T-helper 22 cell (primary cell): Measurements from ENCODE around the gene PLCH1.

Experiments used
- DNase-seq: peaks from one replicate; pipeline ENCODE4 v3.0.0-alpha.2; 2020; ENCODE audit warnings: low read depth

Gene PLCH1, protein sequence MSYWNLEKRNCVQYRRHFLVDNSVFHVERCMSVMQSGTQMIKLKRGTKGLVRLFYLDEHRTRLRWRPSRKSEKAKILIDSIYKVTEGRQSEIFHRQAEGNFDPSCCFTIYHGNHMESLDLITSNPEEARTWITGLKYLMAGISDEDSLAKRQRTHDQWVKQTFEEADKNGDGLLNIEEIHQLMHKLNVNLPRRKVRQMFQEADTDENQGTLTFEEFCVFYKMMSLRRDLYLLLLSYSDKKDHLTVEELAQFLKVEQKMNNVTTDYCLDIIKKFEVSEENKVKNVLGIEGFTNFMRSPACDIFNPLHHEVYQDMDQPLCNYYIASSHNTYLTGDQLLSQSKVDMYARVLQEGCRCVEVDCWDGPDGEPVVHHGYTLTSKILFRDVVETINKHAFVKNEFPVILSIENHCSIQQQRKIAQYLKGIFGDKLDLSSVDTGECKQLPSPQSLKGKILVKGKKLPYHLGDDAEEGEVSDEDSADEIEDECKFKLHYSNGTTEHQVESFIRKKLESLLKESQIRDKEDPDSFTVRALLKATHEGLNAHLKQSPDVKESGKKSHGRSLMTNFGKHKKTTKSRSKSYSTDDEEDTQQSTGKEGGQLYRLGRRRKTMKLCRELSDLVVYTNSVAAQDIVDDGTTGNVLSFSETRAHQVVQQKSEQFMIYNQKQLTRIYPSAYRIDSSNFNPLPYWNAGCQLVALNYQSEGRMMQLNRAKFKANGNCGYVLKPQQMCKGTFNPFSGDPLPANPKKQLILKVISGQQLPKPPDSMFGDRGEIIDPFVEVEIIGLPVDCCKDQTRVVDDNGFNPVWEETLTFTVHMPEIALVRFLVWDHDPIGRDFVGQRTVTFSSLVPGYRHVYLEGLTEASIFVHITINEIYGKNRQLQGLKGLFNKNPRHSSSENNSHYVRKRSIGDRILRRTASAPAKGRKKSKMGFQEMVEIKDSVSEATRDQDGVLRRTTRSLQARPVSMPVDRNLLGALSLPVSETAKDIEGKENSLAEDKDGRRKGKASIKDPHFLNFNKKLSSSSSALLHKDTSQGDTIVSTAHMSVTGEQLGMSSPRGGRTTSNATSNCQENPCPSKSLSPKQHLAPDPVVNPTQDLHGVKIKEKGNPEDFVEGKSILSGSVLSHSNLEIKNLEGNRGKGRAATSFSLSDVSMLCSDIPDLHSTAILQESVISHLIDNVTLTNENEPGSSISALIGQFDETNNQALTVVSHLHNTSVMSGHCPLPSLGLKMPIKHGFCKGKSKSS (N-terminal part only)

DNA sequence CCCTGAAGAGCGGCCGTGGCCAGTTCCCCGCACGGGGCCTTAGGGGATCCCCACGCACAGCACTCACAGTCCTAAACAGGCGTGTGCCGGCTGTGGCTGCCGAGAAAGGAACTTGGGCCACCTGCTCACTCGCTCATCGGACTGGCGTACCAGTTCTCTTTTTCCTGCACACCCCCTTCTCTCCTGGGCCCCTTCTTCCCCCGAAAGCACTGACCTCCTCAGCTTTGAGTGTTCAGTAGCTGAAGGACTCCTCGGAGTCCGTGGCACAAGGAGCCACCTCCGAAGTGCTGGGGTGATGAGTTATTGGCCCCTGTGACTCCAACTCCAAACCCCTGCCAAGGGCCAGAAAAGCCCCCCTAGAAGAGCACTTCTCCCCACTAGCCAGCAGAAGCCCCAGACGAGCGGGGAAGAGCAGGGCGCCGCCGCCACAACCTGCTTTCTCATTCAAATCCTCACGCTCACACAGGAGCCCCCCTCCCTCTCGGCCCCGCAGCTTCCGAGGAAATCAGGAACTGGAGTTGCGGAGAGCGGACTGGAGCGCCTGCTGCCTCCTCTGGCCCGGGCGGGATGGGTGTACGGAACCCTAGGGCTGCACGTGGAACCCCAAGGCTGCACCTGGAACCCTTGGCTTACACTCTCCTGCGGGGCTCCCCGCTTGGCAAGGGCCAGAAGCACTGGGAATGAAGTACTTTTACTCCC, at the start of gene PLCH1:
TSS of gene PLCH1 (minus strand) at position 446 of the 699 bp plus-strand sequence. CDS start 40,847 bp downstream, outside the sequence.
- DNase-seq: peak; percentile 3

- no peak for DNase-seq
These were observed 47.7 kb upstream of the PLCH1 start for GRCh38 chr3:155792532-155792931.

DNA sequence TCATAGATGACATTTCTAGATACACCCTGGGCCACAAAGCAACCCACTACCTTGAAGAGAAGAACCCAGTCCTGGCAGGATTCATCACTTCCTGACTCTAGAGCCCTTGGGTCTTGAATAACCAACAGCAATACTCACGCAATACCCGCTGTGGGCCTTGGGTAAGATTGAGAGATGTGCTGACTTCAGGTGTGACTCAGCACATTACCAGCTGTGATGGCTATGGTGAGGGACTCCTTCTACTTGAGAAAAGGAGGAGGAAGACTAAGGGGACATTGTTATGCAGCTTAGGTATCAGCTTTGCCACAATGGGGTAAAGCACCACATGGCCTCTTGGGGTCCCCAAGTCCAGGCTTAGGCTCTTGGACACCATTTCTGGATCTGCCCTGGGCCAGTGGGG, 46.3 kb upstream of the PLCH1 start:
- no peak for DNase-seq

DNA sequence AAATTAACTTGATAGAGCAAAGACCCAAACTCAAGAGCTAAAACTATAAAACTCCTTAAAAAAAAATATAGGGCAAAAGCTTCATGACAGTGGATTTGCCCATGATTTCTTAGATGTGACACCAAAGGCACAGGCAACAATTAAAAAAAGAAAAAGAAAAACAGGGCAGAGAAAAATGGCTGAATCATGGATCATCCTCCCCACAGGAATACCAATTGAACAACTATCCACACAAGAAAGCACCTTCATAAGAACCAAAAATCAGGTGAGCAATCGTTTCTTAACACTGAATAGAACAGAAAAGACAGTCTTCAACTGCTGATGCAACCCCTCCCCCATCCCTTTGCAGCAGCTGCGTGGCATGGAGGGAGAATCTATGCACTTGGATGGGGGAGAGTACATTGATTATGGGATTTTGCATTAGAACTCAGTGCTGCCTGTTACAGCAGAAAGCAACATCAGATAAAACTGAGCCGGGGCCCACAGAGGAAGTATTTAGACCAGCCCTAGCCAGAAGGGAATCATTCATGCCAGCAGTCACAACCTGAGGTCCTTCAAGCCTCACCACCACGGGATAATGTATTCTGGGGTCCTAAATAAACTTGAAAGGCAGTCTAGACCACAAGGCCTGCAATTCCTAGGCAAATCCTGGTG, 45.5 kb upstream of the PLCH1 start:
- no peak for DNase-seq

- DNase-seq: no peak
These were observed 40.9 kb upstream of the PLCH1 start for GRCh38 chr3:155785662-155786295.

DNA sequence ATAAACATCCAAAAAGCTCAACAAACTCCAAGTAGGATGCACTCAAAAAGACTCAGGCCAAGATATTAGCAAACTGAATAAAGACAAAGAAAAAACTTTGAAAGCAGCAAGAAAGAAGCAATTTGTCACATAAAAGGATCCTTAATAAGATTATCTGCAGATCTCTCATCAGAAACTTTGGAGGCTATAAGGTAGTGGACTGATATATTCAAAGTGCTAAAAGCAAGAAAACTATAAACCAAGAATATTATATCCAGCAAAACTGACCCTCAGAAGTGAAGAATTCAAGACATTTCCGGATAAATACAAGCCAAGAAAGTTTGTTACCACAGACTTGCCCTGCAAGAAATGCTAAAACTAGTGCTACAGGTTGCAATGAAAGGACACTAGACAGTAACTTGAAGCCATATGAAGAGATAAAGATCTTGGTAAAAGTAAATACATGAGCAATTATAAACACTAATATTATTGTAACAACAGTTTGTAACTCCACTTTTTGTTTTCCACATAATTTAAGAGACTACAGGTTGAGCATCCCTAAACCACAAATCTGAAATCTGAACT, 37.6 kb upstream of the PLCH1 start:
- no peak for DNase-seq

DNA sequence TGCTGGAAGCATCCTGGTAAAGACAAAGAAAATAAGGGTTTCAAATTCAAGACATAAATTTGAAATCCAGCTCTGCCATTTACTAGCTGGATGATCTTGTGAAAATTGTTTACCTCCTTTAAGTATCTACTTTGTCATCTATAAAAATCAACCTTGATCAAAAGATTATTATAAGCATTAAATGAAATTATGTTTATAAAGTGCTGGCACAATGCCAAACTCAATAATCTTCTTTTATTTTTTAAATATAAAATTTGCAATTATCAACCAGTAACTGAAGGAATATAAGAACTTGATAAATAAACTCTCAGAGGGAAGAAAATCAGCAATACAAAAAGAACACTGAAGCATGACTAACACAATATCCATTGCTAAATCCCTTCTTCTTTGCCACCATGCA, 35.4 kb upstream of the PLCH1 start:
- DNase-seq: no peak

GRCh38 chr3:155778462-155778861, 33.6 kb upstream of the PLCH1 start:
- DNase-seq: no peak

GRCh38 chr3:155772801-155773200, 27.9 kb upstream of the PLCH1 start:
- DNase-seq: no peak

DNA sequence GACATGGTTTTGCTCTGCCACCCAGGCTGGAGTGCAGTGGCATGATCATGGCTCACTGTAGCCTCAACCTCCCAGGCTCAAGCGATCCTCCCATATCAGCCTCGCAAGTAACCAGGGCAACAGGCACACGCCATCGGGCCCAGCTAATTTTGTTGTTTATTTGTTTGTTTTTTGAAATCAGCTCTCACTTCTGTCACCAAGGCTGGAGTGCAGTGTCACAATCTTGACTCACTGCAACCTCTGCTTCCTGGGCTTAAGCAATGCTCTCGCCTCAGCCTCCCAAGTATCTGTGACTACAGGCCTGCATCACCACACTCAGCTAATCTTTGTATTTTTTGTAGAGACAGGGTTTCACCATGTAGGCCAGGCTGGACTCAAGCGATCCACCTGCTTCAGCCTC, 26.3 kb upstream of the PLCH1 start:
- DNase-seq: no peak

GRCh38 chr3:155766206-155766605, 21.3 kb upstream of the PLCH1 start:
- DNase-seq: no peak

DNA sequence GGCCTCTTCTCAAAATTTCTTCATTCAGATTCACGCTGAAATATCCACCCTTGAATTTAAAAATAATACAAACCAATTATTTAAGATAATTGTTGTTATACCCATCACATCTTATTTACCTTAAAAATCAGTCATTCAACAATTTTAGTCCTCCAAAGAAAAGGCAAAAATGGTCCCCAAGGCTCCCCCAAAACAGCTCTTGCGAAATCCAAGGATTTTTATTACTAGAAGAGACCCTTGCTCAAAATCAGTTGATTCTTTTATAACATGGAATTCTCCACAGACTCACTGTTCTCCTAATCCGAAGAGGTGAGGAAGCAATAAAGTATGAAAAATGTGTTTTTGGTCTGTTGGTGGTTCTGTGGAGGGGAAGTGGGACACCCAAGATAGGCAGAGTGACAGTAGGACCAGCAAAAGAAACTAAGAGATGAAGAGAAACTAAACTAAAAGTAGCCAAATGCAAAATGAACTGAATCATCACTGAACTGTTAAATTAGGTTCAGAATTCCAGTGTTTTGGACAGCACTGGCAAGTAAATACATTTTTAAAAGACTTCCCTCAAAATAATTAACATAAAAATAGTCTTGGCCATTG, 19.1 kb upstream of the PLCH1 start:
- DNase-seq: no peak

DNA sequence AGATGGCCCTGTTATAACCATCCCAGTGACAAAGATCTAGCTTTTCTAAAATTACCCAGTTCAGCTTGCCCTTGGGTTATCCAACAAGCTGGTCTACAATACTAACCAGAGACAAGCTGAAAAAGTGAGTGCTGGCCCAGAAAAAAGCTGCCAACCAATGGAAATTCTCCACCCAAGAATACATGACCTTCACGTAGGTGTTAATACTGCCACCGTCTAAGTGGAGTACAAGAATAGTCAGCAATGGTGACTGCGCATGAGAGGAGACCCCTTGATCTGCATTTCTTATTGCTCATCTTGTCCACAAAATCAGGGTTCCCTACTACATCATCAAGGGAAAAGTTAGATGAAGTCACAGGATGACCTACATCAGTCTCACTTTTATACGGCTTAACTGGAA, 15.8 kb upstream of the PLCH1 start:
- DNase-seq: no peak

- DNase-seq: no peak
These were observed 12.7 kb upstream of the PLCH1 start for GRCh38 chr3:155757577-155757976.

DNA sequence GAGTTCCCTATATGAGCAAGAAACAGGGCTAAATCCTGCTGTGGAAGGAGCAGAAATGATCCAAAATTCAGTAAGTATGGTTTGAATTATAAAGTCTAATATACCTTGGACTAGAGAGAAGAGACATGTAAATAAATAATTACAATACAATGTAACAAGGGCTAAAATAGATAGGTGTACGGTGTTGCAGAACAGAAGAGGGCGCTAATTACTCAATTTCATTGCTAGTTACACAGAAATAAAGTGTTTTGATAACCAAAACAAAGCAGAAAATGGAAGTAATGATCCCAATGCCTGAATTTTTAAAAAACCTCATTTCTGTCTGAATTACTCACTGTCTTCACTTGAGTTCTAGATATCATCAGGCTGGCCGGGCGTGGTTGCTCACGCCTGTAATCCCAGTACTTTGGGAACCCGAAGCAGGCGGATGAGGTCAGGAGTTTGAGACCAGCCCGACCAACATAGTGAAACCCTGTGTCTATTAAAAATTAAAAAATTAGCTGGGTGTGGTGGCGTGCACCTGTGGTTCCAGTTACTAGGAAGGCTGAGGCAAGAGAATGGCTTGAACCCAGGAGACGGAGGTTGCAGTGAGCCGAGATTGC, 8.3 kb upstream of the PLCH1 start:
- DNase-seq: no peak

DNA sequence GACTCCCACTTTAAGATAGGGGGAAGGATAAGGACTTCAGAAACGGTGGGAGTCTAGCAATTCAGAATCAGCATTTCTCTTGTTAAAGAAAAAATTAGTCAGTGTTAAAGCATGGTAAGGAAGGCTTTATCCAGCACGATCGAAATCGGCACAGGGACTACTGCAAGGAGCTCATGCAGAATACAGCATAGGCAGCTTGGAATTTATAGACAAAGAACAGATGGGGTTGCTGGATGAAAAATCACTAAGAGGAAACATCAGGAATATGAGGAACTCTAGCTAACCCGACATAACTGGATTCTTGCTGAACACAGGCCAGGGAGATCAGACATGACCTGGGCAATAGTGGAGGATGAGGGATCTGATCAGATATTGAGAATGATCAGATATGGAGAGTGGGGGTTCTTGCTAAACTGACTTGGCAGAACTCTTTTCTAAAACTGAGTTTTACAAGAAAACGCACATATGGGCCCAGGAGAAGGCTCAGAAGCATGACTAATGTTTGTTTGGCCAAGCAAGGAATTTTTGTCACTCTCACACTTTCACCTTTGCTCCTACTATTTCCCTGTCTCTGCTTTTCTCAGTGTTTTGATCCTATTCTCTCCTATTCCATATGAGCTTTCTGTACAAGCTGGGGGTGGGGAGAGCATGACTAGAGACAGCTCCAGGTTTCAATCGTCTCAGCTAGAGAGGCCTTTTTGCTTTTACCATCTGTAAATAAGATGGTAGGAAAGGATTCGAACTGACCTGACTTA, 3.9 kb upstream of the PLCH1 start:
- DNase-seq: no peak

DNA sequence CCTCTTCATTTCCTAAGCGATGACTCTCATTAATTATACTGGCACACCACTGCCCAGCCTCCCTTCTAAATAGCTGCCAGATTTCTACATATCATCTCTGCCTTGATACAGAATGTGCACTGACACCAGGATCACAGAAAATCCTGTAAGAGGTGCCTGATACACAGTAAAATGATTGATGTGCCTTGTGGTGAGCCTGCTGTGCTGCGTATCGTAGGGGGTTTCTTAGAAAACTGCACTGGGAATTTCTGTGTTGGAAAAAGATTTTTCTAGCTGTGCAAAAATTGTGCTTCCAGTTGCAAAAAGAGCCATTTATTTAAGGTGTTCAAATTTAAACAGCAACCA, 3.0 kb upstream of the PLCH1 start:
- DNase-seq: no peak

GRCh38 chr3:155747286-155747945, 2.5 kb upstream of the PLCH1 start:
- DNase-seq: no peak
